Measurements from ENCODE around the gene GPATCH2. TPM values are rescaled to one million over a fixed set of nuclear protein-coding genes. Genes with fewer than 3 reads are reported as not detected.

The GPATCH2 gene
- total RNA-seq, 2 donors from 2014 or later = 21.2 to 23.2 TPM

DNA sequence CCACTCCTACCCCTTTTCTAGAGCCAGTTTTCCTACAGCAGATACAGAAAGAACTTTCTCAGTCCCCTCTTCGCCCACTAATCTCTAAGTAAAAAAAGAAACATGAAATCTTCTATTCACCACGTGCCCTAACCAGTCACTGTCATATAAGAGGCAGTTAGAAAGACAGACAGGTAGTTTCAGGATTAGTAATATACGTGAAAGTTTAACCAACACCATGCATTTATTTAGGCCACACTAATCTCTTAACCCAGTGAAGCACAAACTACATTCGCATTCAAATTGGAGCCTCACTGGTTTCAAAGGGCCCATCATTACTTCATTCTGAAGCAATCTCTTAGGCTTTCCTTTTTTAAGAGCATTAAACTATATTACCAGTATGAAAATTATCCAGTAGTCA is 10.1 kb downstream of the GPATCH2 start:
- Histone ChIP-seq H3K4me3 (ENCODE audit: low read length) (no peak overlapping the region), H3K27ac (ENCODE audit: low read depth, low read length) (no peak overlapping the region), H3K9me3 (ENCODE audit: control insufficient read depth, low read length) (no peaks in the 10 kb centered on the region), H3K36me3 (ENCODE audit: control insufficient read depth, insufficient read depth, low read length) (peaks cover 17% of the 10 kb centered on the region), H3K9ac (ENCODE audit: extremely low read depth, low read length, poor library complexity, severe bottlenecking) (no peak overlapping the region), H3K4me1 (ENCODE audit: control insufficient read depth, insufficient read depth, low read length) (no peaks in the 10 kb centered on the region), H3K27me3 (ENCODE audit: control insufficient read depth, insufficient read depth, low read length, poor library complexity, severe bottlenecking) (no peaks in the 10 kb centered on the region)
- Mint-ChIP-seq H3K4me1 (peaks cover 4% of the 10 kb centered on the region), H3K27me3 (ENCODE audit: insufficient read depth) (no peaks in the 10 kb centered on the region), H3K36me3 (ENCODE audit: low read depth) (peaks cover 24% of the 10 kb centered on the region), H3K4me3 (no peak overlapping the region), H3K9me3 (no peaks in the 10 kb centered on the region), H3K27ac (no peak overlapping the region)
- DNase-seq = no peak
- WGBS, 2 experiments (ENCODE audit: insufficient coverage in 1 of 2, insufficient read length in 1 of 2) = 87 to 100% methylated on average over 1 to 4 of the region's 4 CpGs
- no peak for TF ChIP-seq CTCF (conservative IDR thresholded peaks at IDR 0.05)

DNA sequence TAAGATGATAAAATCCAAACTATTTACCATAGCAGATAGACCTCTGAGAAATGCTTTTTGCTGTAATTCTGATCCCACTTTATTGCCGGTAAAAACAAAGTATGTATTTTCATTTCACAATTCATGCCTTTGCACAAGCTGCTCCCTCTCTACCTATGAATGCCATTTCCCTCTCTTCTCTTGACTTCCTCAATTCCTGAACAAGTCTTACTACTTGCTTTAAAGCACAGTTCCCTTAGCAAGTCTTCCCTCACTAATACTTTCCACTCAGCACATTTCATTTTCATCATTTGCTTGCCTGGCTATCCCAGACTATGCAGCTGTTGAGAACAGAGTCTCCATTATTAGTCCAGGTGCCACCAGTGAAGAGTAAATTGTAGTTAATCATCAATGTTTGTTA is 13.8 kb downstream of the GPATCH2 start:
- Histone ChIP-seq H3K9me3 (ENCODE audit: control insufficient read depth, low read length) (no peaks in the 10 kb centered on the region), H3K27ac (ENCODE audit: low read depth, low read length) (no peak overlapping the region), H3K4me3 (ENCODE audit: low read length) (no peak overlapping the region), H3K27me3 (ENCODE audit: control insufficient read depth, insufficient read depth, low read length, poor library complexity, severe bottlenecking) (no peaks in the 10 kb centered on the region), H3K36me3 (ENCODE audit: control insufficient read depth, insufficient read depth, low read length) (peaks cover 21% of the 10 kb centered on the region), H3K9ac (ENCODE audit: extremely low read depth, low read length, poor library complexity, severe bottlenecking) (no peak overlapping the region), H3K4me1 (ENCODE audit: control insufficient read depth, insufficient read depth, low read length) (no peaks in the 10 kb centered on the region)
- Mint-ChIP-seq H3K27ac (no peak overlapping the region), H3K27me3 (ENCODE audit: insufficient read depth) (no peaks in the 10 kb centered on the region), H3K9me3 (no peaks in the 10 kb centered on the region), H3K4me3 (no peak overlapping the region), H3K36me3 (ENCODE audit: low read depth) (peaks cover 20% of the 10 kb centered on the region), H3K4me1 (peaks cover 3% of the 10 kb centered on the region)
- no peak for TF ChIP-seq CTCF (conservative IDR thresholded peaks at IDR 0.05)
- DNase-seq = no peak
- WGBS, 2 experiments (ENCODE audit: insufficient coverage in 1 of 2, insufficient read length in 1 of 2) = 92 to 100% methylated on average over 1 of the region's 1 CpG

GRCh38 chr1:217614200-217614712 is 16.6 kb downstream of the GPATCH2 start:
- no peak for DNase-seq
- H3K27me3 ChIP-seq (ENCODE audit: control insufficient read depth, insufficient read depth, low read length, poor library complexity, severe bottlenecking) = no peaks in the 10 kb centered on the region
- no peaks in the 10 kb centered on the region for H3K9me3 Mint-ChIP-seq
- H3K27me3 Mint-ChIP-seq (ENCODE audit: insufficient read depth) = no peaks in the 10 kb centered on the region
- no peaks in the 10 kb centered on the region for H3K4me1 Mint-ChIP-seq
- no peaks in the 10 kb centered on the region for H3K4me1 ChIP-seq (ENCODE audit: control insufficient read depth, insufficient read depth, low read length)
- H3K4me3 ChIP-seq (ENCODE audit: low read length) = no peak overlapping the region
- H3K27ac ChIP-seq (ENCODE audit: low read depth, low read length) = no peak overlapping the region
- no peaks in the 10 kb centered on the region for H3K9me3 ChIP-seq (ENCODE audit: control insufficient read depth, low read length)
- no peak overlapping the region for H3K4me3 Mint-ChIP-seq
- peaks cover 38% of the 10 kb centered on the region for H3K36me3 ChIP-seq (ENCODE audit: control insufficient read depth, insufficient read depth, low read length)
- peaks cover 24% of the 10 kb centered on the region for H3K36me3 Mint-ChIP-seq (ENCODE audit: low read depth)
- H3K27ac Mint-ChIP-seq = no peak overlapping the region
- 94% methylated on average over 3 of the region's 3 CpGs; no CpG with 5 or more reads in 1 of the 2 experiments for WGBS, 2 experiments (ENCODE audit: insufficient coverage in 1 of 2, insufficient read length in 1 of 2)
- TF ChIP-seq CTCF (conservative IDR thresholded peaks at IDR 0.05) = no peak
- H3K9ac ChIP-seq (ENCODE audit: extremely low read depth, low read length, poor library complexity, severe bottlenecking) = no peak overlapping the region

Measured in endodermal cell (in vitro differentiated cells).